HL-60/S4 treated with phorbol 12-myristate 13-acetate at 8.2 ng/mL for 4 days and 3 days (cell line): ENCODE measurements around the gene C2orf81.

Source experiments
- in situ Hi-C: fragments of 300-500 bp; cut with MboI; formaldehyde crosslinking; loops from 2 replicates; pipeline ENCODE4 v1.15.0; 2022; ENCODE audit warnings: low sequenced_read_pairs

C2orf81 gene

GRCh38 chr2:74364533-74365505, 56.6 kb downstream of the C2orf81 start:
- in situ Hi-C loops = no loop called here
